Fibroblast of skin of back (primary cell): ENCODE results near the gene CDH24.

Experiments
- DNase-seq: peaks from one replicate; pipeline ENCODE4 v3.0.0-alpha.2; 2013

Gene CDH24

DNA sequence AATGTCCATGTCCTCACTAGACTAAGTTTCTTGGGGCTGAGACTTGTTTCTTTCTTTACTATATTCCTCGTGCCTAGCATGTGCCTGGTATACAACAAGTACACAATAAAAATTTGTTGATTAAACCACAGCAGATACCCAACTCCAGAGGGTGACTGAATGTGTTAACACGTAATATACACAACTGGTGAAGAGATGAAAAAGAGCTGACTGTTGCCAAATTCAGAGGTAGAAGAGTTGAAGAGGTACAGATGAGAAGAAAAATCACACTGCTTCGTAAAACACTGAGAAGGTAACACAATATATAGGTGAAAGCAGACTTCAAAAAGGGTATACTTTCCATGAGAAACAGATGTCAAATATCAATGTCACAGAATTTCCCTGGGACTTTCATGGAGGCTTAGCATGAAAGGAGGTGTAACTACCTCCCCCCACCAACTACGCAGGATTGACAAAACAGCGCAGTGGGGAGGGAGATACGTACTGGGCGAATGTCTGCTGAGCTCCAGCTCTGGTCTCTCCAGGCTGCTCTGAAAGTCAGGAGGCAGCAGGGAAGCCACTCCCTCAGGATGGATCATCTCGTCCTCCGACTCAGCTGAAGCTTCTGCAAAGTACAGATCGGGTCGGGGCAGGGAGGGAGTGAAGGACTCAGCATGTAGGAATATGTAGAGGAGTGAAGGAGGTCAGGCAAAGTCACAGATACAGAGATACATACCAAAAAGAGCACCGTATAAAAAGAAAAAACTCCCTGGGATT, 32.4 kb upstream of the CDH24 start:
- no peak for DNase-seq

DNA sequence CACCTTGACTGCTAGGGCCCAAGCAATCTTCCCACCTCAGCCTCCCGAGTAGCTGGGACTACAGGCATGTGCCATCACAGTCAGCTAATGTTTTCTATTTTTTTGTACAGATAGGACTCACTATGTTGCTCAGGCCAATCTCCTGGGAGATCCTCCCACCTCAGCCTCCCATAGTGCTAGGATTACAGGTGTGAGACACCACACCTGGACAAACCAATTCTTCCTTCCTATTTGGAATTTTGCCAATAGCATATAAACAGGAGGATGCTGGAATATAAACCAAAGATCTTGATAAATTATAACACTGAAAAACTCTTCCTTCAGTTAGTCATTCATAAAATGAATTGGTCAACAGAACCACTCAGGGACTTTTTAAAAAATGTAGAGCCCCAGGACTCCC, 29.2 kb upstream of the CDH24 start:
- no peak for DNase-seq

- no peak for DNase-seq
Measured at GRCh38 chr14:23085458-23085857, 28.1 kb upstream of the CDH24 start.

GRCh38 chr14:23080474-23080873, 23.2 kb upstream of the CDH24 start:
- no peak for DNase-seq

- peak; percentile 54 for DNase-seq
Measured at GRCh38 chr14:23079716-23080115, 22.4 kb upstream of the CDH24 start.

- peak; percentile 93 for DNase-seq
Measured at GRCh38 chr14:23078692-23079116, 21.4 kb upstream of the CDH24 start.

DNA sequence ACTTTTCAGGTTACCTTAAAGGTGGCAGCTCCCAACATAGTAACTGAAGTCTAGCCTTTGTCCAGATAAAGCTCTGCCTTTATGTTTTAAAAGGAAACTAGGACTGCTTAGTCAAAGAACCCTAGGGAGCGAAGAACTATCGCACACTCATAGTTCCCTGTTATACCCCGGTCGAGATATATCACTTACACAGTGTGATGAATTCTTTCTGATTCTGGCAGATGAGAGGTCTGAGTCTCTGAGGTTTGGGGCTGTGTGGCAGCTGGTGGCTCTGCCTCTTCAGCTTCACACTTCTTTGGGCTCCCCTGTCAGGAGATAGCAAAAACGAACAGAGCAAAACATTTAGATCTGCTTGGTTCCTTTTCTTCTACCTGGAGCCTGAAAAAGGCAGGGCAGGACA, 20.6 kb upstream of the CDH24 start:
- DNase-seq: no peak

GRCh38 chr14:23076785-23077408, 19.6 kb upstream of the CDH24 start:
- DNase-seq: peak; percentile 38

- DNase-seq: no peak
Measured at GRCh38 chr14:23074906-23075305, 17.6 kb upstream of the CDH24 start.

GRCh38 chr14:23071921-23072539, 14.7 kb upstream of the CDH24 start:
- no peak for DNase-seq

DNA sequence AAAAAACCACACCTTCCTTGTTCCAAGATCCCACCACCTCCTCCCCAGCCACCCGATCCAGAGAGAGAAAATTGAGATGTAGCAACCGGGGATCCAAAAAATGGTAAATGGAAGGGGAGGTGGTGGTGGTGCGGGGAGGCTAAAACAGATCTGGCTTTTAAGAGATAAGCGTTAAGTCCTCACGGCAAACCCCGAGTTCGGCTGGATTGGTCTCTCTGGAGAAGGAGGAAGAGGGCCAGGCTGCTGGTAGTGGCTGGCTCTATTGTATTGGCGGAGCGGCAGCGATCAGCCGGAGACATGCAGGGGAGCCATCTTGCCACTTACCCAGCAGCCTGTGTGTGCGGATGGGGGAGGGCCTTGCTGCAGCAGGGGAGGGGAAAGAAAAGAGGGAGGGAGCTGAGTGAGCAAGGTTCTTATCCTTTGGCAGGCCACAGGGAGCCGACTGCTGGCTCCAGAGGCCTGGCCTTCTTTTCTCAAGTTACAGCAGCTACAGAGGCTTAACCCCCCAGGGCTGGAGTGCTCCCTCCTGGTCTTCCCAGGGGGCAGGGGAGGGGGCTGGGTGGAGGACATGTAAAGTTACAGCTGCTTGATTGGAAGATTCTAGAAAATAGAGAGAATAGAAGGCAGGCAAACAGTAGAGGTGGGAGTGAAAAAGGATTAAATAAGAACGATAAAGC, 14.1 kb upstream of the CDH24 start:
- DNase-seq: peak; percentile 94

DNA sequence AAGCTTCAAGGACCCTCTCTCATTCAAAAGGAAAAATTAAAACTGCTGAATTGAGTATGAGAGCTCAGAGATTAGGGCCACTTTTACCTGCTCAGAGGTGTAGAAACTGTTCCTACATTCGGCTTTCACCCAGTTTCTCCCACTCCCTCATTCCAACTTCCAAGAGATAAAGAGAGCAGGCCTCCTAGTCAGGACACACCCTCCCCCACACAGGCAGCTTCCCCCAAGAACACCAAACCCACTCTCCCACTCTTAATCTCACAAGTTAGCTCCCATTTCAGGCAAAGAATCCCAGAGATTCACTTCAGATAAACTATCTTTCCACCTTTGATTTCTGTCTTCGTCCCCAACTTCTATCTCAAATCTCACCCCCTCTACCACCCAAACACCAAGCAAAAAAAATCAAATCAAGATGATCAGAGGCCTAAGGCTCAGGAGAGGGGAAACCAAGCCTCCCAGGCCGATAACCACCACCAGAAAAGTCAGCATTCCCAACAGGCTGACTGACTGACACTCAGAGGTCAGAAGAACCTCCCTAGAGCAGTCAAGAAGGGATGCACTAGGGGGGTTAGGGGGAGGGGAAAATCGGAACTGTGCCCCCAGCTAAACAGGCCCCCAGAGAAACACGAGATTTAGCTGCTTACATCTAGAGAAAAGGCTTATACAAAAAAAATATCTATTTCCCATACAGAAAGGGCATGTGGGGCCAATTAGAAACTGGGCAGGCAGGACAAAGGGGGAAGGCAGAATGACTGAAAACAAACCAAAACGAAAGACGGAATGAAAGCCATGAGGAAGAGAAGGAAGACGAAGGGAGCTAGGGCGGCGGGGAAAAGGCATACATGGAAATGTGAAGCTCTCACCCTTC, 13.2 kb upstream of the CDH24 start:
- no peak for DNase-seq

- no peak for DNase-seq
Measured at GRCh38 chr14:23069413-23069806, 12.1 kb upstream of the CDH24 start.

DNA sequence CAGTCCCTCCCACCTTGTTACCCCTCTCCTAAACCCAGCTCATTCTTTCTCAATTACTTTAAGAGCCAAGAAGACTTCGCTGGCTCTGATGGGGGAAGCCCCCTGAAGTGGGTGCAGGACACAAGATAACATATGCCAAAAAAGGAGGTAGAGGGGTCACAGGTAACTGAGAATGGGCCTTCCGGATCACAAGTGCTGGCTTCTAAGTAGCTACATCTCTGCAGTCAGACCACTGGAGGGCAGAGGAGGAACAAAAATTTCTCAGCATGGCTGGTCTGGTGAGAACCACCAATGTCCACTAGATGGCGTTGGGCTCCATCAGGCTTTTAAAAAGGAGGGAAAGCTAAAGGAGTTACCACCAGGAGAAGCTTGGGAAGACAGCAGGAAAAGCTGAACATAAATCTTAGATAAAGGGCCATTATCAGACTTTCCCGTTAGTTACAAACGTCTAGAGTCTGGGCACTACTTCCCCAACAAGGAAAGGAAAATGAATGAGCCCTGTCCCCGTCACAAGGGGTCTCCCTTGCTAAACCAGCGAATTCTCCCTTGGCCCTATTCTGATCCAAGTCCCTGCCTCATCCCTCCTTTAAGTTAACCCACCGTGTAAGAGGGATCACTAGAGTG, 11.6 kb upstream of the CDH24 start:
- DNase-seq: peak; percentile 90

GRCh38 chr14:23067847-23068788, 10.8 kb upstream of the CDH24 start:
- DNase-seq: no peak

DNA sequence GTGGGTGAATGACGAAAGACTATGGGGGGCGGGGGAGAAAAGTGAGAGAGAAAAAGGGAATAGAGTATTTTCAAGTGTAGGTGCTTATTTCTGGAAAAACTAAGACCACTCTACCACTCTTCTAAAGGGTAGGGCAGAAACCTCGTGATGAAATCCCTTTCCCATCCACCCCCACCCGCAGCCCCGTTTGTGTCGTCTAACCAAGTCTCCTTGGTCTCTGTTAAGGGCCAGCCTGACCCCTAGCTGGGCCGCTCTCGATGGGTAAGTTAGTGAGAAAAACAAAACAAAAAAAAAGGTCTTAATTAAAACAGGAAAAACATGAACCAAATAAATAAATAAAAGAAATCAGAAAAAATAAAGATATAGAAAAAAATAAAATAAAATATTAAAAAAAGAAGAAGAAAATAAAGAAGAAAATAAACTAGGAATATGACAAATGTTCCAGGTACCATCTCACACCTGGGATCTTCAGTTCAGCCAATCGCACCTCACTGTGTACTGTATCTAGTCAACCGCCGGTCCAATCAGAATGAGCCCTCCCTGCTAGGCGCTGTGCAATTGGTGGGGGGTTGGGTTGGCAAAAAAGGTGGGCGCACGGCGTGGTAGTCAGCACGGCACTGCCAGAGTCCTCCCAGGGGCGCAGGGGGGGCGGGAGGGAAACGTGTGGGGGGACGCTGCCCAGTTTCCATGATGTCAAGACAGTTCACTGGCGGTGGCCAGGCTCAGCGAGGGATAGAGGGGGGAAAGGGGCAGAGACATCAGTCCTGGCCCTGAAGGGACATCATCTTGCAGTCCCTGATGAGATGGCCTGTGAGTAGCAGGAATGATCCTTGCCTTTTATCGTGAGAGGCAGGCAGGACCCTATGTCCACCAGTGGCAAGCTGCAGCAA, 9.8 kb upstream of the CDH24 start:
- DNase-seq: no peak

GRCh38 chr14:23066368-23066767, 9.0 kb upstream of the CDH24 start:
- DNase-seq: no peak

DNA sequence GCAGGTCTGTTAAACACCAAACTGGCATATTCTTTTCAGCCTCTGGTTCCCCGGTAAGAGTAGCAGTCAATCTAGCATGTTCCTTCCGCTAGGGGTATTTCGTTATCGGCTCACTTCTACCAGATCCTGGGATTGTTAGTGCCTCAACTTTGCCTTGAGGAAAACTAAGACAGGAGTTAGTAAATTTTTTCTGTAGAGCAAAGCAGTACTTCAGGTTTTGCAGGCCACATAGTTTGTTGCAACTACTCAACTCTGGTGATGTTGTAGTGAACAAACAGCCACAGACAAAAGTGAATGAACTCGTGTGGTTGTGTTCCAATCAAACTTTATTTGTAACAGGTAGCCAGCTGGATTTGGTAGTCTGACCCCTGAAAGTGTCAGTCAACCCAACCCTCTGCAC, 6.3 kb upstream of the CDH24 start:
- DNase-seq: no peak

DNA sequence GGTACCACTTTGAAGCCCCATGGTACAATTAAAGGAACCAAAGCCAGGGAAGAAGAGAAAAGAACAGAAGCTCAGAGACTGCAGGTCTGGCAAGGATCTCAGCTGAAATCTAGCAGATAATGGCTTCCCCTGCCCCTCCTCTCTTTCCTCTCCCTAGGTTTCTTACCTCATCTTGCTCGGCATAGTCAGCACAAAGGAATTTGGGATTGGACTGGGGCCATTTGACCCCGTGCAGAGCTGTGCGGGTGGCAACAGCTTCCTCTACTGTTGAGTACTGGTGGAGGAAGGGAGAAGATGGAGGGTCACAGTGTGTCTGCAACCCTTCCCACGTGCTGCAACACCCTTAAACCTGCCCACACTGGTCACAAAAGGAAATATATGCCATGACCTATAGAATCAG, 4.7 kb upstream of the CDH24 start:
- peak; percentile 96 for DNase-seq
